ENCODE data around the gene RAB6A.

- TF ChIP-seq CTCF (IDR thresholded peaks at IDR 0.05): no peak
- no peak for TF ChIP-seq POLR2A (IDR thresholded peaks at IDR 0.05)
Observed at GRCh38 chr11:73645972-73646631, 114.8 kb downstream of the RAB6A start, which contains the start of gene PLEKHB1.
